ENCODE measurements around the gene CFAP58.

CFAP58 gene

GRCh38 chr10:104333728-104334373 lies 19.8 kb upstream of the CFAP58 start:
- in situ Hi-C loops (cut with MboI; ENCODE audit: low sequenced_read_pairs, unreplicated experiment), result no loop called here
- DNase-seq (ENCODE audit: low spot score), result no peak
- TF ChIP-seq CTCF (IDR thresholded peaks at IDR 0.05; ENCODE audit: borderline replicate concordance, control extremely low read depth, extremely low read depth, insufficient read depth, missing control alignments), result no peak

- DNase-seq (ENCODE audit: low spot score), result no peak
- in situ Hi-C loops (cut with MboI; ENCODE audit: low sequenced_read_pairs, unreplicated experiment), result no loop called here
- no peak for TF ChIP-seq CTCF (IDR thresholded peaks at IDR 0.05; ENCODE audit: borderline replicate concordance, control extremely low read depth, extremely low read depth, insufficient read depth, missing control alignments)
These were observed 19.1 kb upstream of the CFAP58 start for GRCh38 chr10:104334561-104334960.

GRCh38 chr10:104334965-104335650 lies 18.5 kb upstream of the CFAP58 start:
- DNase-seq (ENCODE audit: low spot score), result no peak
- in situ Hi-C loops (cut with MboI; ENCODE audit: low sequenced_read_pairs, unreplicated experiment), result no loop called here
- no peak for TF ChIP-seq CTCF (IDR thresholded peaks at IDR 0.05; ENCODE audit: borderline replicate concordance, control extremely low read depth, extremely low read depth, insufficient read depth, missing control alignments)

DNA sequence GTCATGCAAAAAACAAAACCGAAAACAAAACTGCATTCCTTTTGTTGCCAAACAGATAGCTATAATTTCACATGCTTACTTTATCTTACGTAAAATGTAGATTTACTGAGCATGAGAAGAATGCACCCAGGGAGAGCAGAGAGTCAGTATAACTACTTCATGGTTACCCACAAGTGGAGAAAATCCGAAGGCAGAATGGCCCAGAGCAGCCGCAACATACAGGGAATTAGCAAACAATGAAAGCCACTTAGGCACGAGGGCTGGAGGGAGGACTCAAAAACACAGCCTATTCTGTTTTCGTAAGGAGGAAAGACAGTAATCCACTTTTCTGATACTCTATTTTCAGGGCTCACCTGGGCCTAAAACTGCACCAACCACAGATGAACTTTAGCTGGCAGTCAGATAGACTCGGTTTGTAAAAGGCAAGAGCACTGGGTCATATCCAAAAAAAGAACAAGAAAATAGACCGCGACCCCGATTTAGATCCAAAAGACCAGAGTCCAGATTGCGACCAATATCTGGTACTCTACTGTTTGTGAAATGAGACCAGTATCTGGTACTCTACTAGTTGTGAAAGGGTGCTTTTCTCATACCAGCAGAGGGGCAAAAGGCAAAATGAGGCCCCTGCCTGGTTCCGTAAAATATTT lies 16.7 kb upstream of the CFAP58 start:
- TF ChIP-seq CTCF (IDR thresholded peaks at IDR 0.05; ENCODE audit: borderline replicate concordance, control extremely low read depth, extremely low read depth, insufficient read depth, missing control alignments), result no peak
- peak; percentile 13 for DNase-seq (ENCODE audit: low spot score)
- in situ Hi-C loops (cut with MboI; ENCODE audit: low sequenced_read_pairs, unreplicated experiment), result no loop called here

- DNase-seq (ENCODE audit: low spot score), result peak; percentile 64
- TF ChIP-seq CTCF (IDR thresholded peaks at IDR 0.05; ENCODE audit: borderline replicate concordance, control extremely low read depth, extremely low read depth, insufficient read depth, missing control alignments), result no peak
- in situ Hi-C loops (cut with MboI; ENCODE audit: low sequenced_read_pairs, unreplicated experiment), result no loop called here
These were observed 16.1 kb upstream of the CFAP58 start for GRCh38 chr10:104337521-104337984.

DNA sequence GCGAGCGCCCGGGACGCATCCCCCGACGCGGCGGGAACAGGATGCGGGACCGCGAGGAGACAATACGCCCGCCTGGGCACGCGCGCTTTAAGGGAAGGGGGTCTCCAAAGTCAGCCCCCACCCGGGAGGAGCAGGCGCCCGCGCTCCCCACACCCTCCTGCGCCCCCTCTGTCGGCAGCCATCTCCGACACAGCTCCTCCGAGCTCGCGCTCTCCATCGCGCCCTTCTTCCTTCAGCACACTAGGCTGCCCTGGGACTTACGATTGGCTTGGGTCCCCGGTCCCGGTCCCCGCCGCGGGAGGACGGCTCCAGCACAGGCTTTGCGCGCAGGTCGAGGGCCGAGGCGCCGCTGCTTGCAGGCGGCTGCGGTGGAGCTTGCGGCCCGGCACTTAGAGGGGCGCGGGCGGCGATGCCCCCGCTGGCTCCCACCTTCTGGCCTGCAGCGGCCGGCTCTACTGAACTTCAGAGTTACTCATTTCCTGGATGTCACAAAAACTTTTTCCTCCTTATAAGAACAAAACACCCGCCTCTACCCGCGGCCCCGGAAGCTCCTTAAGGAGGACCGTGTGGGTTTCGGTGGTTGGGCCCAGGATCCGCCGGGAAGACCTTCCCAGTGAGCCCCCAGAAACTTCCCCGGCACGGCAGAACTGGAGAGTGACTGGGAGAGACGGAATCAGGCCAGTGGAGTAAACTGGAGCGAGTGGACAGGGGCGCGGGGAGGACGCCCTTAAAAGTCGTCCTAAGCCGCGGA lies 15.5 kb upstream of the CFAP58 start, which contains the start of gene ITPRIP:
ITPRIP (minus strand) TSS at position 481 of the 751 bp plus-strand sequence. CDS start 22,414 bp downstream, outside the sequence.
- in situ Hi-C loops (cut with MboI; ENCODE audit: low sequenced_read_pairs, unreplicated experiment), result no loop called here
- peak; percentile 80 for DNase-seq (ENCODE audit: low spot score)
- peak; percentile 17 for TF ChIP-seq CTCF (IDR thresholded peaks at IDR 0.05; ENCODE audit: borderline replicate concordance, control extremely low read depth, extremely low read depth, insufficient read depth, missing control alignments)

Data from GM13976 (cell line).